Immature natural killer cell (primary cell): Measurements from ENCODE around the gene SF3B2. TPM values are rescaled to one million over a fixed set of nuclear protein-coding genes. Genes with fewer than 3 reads are reported as not detected.

Source experiments
- DNase-seq, 3 donors: peaks; one replicate each; pipeline ENCODE4 v3.0.0; 2022; ENCODE audit warnings: mixed read lengths in 1 of 3
- H3K27ac Mint-ChIP-seq, 6 donors: one replicate each; pipeline ENCODE4 v1.8.0; 2020; ENCODE audit warnings: mixed read lengths in 6 of 6, mild to moderate bottlenecking in 5 of 6, inconsistent platforms in 4 of 6, moderate library complexity in 3 of 6
- H3K27me3 Mint-ChIP-seq, 3 donors: one replicate each; pipeline ENCODE4 v1.8.0; 2020 to 2021; ENCODE audit warnings: low read depth in 3 of 3, mild to moderate bottlenecking in 3 of 3, mixed read lengths in 3 of 3, moderate library complexity in 3 of 3, inconsistent platforms in 1 of 3
- H3K36me3 Mint-ChIP-seq, 3 donors: one replicate each; pipeline ENCODE4 v1.8.0; 2020; ENCODE audit warnings: mixed read lengths in 3 of 3, inconsistent platforms in 2 of 3, mild to moderate bottlenecking in 2 of 3
- H3K4me1 Mint-ChIP-seq, 2 donors: one replicate each; pipeline ENCODE4 v1.8.0; 2020; ENCODE audit warnings: inconsistent platforms in 2 of 2, mild to moderate bottlenecking in 2 of 2, mixed read lengths in 2 of 2, moderate library complexity in 1 of 2
- H3K4me3 Mint-ChIP-seq, 5 donors: one replicate each; pipeline ENCODE4 v1.8.0; 2020; ENCODE audit warnings: mild to moderate bottlenecking in 5 of 5, mixed read lengths in 5 of 5, inconsistent platforms in 3 of 5, moderate library complexity in 3 of 5
- H3K9me3 Mint-ChIP-seq, 6 donors: one replicate each; pipeline ENCODE4 v1.8.0; 2020; ENCODE audit warnings: mild to moderate bottlenecking in 6 of 6, mixed read lengths in 6 of 6, inconsistent platforms in 4 of 6, moderate library complexity in 3 of 6
- polyA plus RNA-seq, 3 donors: library from polyadenylated mRNA; unstranded; fragments of 300-500 nt; fragmentation: Illumina TruSeq; gene quantifications; one replicate each; pipeline ENCODE4 v1.2.3, GENCODE V29; 2021

Gene SF3B2
- polyA plus RNA-seq, 3 donors from 2014 or later: 71.7 to 141 (median 76.7) TPM

DNA sequence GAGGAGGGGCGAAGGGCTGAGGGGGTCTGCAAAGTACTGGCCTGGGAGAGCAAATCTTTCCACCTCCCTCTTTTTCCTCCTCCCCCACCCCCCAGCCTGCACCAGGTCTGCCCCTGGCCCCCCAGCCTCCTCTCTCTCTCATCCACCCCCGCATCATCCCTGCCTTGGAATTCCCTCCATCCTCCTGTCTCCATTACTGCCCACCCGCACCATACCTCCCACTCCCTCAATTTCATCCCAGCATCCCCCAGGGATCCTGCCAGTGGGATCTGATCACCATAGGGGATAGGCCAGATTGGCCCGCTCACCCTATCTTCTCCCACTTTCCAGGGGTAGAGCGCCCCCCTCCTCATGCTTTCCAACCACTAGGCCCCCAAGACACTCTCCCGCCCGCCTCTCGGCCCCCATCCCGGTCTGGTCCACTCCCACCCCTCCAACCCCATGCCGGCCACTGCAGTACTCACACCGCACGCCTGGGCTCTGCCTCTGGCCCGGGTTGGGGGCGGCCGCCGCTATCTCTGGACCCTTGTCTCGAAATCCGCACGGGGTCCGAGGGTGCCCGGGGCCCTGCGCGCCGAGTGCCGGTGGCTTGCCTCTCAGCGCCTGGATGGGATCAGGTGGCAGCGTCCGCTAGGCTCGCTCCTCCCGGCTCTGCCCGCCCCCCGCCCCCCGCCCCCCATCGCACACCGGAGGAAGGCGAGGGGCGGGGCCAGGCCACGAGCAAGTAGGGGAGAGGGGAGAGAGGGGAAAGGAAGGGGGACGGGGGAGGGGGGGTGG lies 3.4 kb upstream of the SF3B2 start, which contains the start of gene GAL3ST3:
Gene GAL3ST3 (minus strand): TSS at position 615 of the 777 bp plus-strand sequence. CDS start 3,746 bp downstream, outside the sequence.
- Mint-ChIP-seq H3K36me3 (peaks cover 0 to 9% (median 3%) of the 10 kb centered on the region in 3 donors), H3K27me3 (peaks cover 0 to 15% (median 14%) of the 10 kb centered on the region in 3 donors), H3K27ac (no peak within 1 kb of the TSS), H3K4me3 (no peak within 1 kb of the TSS), H3K4me1 (peaks cover 36 to 43% of the 10 kb centered on the region in 2 donors), H3K9me3 (no peaks in the 10 kb centered on the region)
- no peak for DNase-seq

GRCh38 chr11:66050581-66051231 lies 1.5 kb upstream of the SF3B2 start:
- Mint-ChIP-seq H3K36me3 (peaks cover 8 to 20% (median 12%) of the 10 kb centered on the region in 3 donors), H3K9me3 (no peaks in the 10 kb centered on the region), H3K4me3 (peak overlapping the region; percentile 88 to 100 (median 99)), H3K4me1 (peaks cover 29 to 40% of the 10 kb centered on the region in 2 donors), H3K27ac (peak overlapping the region in 4 of 6 donors; percentile 72 to 97 (median 96)), H3K27me3 (peaks cover 0 to 14% (median 13%) of the 10 kb centered on the region in 3 donors)
- no peak for DNase-seq

GRCh38 chr11:66051371-66051765 lies 796 bp upstream of the SF3B2 start:
- peak overlapping the region; percentile 90 to 97 (median 96) for H3K27ac Mint-ChIP-seq
- peaks cover 0 to 13% (median 12%) of the 10 kb centered on the region in 3 donors for H3K27me3 Mint-ChIP-seq
- no peaks in the 10 kb centered on the region for H3K9me3 Mint-ChIP-seq
- H3K4me1 Mint-ChIP-seq: peaks cover 29 to 37% of the 10 kb centered on the region in 2 donors
- peak overlapping the region; percentile 88 to 100 (median 99) for H3K4me3 Mint-ChIP-seq
- no peak for DNase-seq
- peaks cover 8 to 24% (median 12%) of the 10 kb centered on the region in 3 donors for H3K36me3 Mint-ChIP-seq

- Mint-ChIP-seq H3K9me3 (no peaks in the 10 kb centered on the region), H3K27me3 (peaks cover 0 to 13% (median 12%) of the 10 kb centered on the region in 3 donors), H3K27ac (peak overlapping the region; percentile 94 to 99 (median 98)), H3K36me3 (peaks cover 12 to 31% (median 13%) of the 10 kb centered on the region in 3 donors), H3K4me1 (peaks cover 29 to 37% of the 10 kb centered on the region in 2 donors), H3K4me3 (peak overlapping the region; percentile 99 to 100 (median 99))
- no peak for DNase-seq
Observed at GRCh38 chr11:66052664-66052982, 459 bp downstream of the SF3B2 start.

GRCh38 chr11:66055021-66055420 lies 2.9 kb downstream of the SF3B2 start:
- H3K27ac Mint-ChIP-seq: peak overlapping the region in 1 of 6 donors; percentile 13
- H3K36me3 Mint-ChIP-seq: peaks cover 17 to 46% (median 19%) of the 10 kb centered on the region in 3 donors
- peaks cover 0 to 9% (median 6%) of the 10 kb centered on the region in 3 donors for H3K27me3 Mint-ChIP-seq
- H3K4me3 Mint-ChIP-seq: no peak overlapping the region
- no peaks in the 10 kb centered on the region for H3K9me3 Mint-ChIP-seq
- peaks cover 27 to 39% of the 10 kb centered on the region in 2 donors for H3K4me1 Mint-ChIP-seq
- DNase-seq: no peak

- Mint-ChIP-seq H3K36me3 (peaks cover 27 to 59% (median 28%) of the 10 kb centered on the region in 3 donors), H3K4me1 (peaks cover 19 to 35% of the 10 kb centered on the region in 2 donors), H3K9me3 (no peaks in the 10 kb centered on the region), H3K27ac (no peak overlapping the region), H3K27me3 (peaks cover 0 to 7% (median 6%) of the 10 kb centered on the region in 3 donors), H3K4me3 (no peak overlapping the region)
- DNase-seq: no peak
Observed at GRCh38 chr11:66056501-66056900, 4.3 kb downstream of the SF3B2 start.

DNA sequence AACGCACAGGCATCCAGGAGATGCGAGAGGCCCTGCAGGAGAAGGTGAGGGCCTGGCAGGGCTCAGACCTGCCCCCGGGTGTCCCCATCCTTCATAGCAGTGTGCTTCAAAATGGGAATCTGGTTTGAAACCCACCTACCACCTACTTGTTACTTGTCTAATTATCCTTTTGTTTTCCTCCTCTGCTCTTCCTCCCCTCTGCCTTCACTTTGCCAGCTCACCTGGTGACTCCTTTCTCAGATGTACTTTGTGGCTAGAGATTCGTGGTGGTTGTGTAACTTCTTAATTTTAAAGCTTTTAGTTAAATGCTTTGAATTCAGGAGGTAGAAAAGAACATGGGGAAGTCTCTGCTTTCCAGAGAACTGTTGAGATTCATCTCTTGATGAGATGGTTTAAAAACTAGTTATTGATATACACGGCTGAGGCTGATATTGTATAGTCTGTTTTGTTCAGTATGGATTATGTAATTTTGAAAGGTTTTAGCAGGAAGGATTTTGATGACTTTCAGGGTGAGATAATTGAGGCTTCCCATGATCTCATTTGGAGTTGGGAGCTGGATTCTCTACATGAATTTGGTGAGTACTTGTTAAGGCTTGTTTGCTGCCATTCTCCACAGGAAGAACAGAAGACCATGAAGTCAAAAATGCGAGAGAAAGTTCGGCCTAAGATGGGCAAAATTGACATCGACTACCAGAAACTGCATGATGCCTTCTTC lies 8.0 kb downstream of the SF3B2 start:
- Mint-ChIP-seq H3K4me1 (peaks cover 0 to 23% of the 10 kb centered on the region in 2 donors), H3K27ac (peak overlapping the region in 1 of 6 donors; percentile 19), H3K9me3 (no peaks in the 10 kb centered on the region), H3K36me3 (peaks cover 41 to 74% (median 48%) of the 10 kb centered on the region in 3 donors), H3K4me3 (no peak overlapping the region), H3K27me3 (peaks cover 0 to 5% (median 0%) of the 10 kb centered on the region in 3 donors)
- DNase-seq: no peak

DNA sequence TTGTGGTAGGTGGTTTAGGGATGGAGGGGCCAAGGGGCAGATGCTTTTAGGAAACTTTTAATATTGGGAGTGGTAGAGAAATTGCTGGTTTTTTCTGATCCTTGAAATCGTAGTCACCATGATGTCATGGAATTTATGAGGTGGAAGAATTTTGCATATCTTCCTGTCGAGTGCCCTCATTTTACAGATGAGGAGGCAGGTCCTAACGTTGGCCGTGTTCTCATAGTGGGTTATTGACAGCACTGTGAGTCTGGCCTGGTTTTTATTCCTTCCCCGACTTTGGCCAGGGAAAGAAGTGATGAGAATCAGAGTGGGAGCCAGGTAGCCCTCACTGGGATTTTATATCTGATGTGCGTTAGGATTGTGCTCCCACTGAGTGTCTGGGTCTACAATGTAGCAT lies 9.1 kb downstream of the SF3B2 start:
- Mint-ChIP-seq H3K4me1 (peaks cover 0 to 22% of the 10 kb centered on the region in 2 donors), H3K4me3 (no peak overlapping the region), H3K36me3 (peaks cover 45 to 74% (median 51%) of the 10 kb centered on the region in 3 donors), H3K9me3 (no peaks in the 10 kb centered on the region), H3K27me3 (peaks cover 0 to 5% (median 0%) of the 10 kb centered on the region in 3 donors), H3K27ac (peak overlapping the region in 3 of 6 donors; percentile 2 to 63 (median 2))
- DNase-seq: no peak

GRCh38 chr11:66062408-66062807 lies 10.2 kb downstream of the SF3B2 start:
- peaks cover 47 to 78% (median 58%) of the 10 kb centered on the region in 3 donors for H3K36me3 Mint-ChIP-seq
- peaks cover 2 to 28% of the 10 kb centered on the region in 2 donors for H3K4me1 Mint-ChIP-seq
- H3K9me3 Mint-ChIP-seq: no peaks in the 10 kb centered on the region
- H3K4me3 Mint-ChIP-seq: no peak overlapping the region
- peak overlapping the region in 1 of 6 donors; percentile 9 for H3K27ac Mint-ChIP-seq
- no peak for DNase-seq
- peaks cover 0 to 5% (median 0%) of the 10 kb centered on the region in 3 donors for H3K27me3 Mint-ChIP-seq

DNA sequence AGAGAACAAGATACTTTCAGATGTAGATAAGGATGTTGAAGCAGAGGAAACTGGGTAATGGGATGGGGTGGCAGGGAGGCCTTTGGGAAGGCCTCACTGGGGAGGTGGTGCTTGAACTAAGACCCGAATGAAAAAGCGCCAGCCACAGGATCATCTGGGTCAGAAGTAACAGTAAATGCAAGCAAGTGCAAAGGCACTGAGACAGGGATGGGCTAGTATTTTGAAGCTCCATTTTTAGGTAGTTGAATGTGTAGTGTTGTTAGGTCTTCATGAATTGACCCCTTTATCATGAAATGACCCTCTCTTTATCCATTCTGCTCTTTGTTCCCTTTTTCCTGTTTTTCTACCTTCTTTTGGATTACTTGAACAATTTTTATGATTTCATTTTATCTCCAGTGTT lies 11.7 kb downstream of the SF3B2 start:
- no peak overlapping the region for H3K4me3 Mint-ChIP-seq
- DNase-seq: no peak
- H3K27ac Mint-ChIP-seq: peak overlapping the region in 2 of 6 donors; percentile 3 to 43
- no peaks in the 10 kb centered on the region for H3K9me3 Mint-ChIP-seq
- peaks cover 45 to 69% (median 55%) of the 10 kb centered on the region in 3 donors for H3K36me3 Mint-ChIP-seq
- peaks cover 0 to 6% (median 5%) of the 10 kb centered on the region in 3 donors for H3K27me3 Mint-ChIP-seq
- peaks cover 14 to 40% of the 10 kb centered on the region in 2 donors for H3K4me1 Mint-ChIP-seq

DNA sequence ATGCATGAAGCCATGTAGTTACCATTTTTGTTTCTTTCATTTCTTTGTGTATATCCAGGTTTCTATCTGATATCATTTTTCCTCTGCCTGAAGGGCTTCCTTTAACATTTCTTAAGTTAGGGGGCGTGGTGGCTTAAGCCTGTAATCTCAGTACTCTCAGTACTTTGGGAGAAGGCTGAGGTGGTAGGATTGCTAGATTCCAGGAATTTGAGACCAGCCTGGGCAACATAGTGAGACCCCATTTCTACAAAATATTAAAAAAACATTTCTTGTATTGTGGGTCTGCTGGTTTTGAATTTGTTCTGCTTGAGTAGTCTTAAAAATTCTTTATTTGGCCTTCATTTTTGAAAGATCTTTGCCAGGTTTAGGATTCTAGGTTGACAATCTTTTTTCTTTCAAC lies 12.4 kb downstream of the SF3B2 start:
- Mint-ChIP-seq H3K27ac (peak overlapping the region in 2 of 6 donors; percentile 20 to 28), H3K27me3 (peaks cover 4 to 11% (median 4%) of the 10 kb centered on the region in 3 donors), H3K4me1 (peaks cover 21 to 47% of the 10 kb centered on the region in 2 donors), H3K9me3 (no peaks in the 10 kb centered on the region), H3K4me3 (no peak overlapping the region), H3K36me3 (peaks cover 42 to 66% (median 53%) of the 10 kb centered on the region in 3 donors)
- DNase-seq: no peak

DNA sequence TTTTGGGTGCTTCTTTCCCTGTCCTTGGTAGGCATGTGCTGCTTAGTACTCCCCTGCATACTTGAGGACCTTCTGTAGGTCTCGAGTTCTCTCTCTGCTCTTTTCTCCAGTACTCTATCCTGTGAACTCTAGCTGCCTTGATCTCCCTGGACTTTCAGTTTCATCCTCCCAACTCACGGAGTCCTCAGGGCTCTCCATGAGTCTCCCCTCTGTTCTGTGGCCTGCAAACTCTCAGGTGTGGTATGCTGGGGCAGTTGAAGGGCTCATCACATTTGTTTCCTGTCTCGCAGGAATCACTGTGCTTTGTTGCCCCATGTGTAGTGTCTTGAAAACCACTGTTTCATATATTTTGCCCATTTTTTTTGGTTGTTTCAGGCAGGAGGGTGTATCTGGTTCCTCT lies 14.6 kb downstream of the SF3B2 start:
- no peaks in the 10 kb centered on the region for H3K9me3 Mint-ChIP-seq
- H3K36me3 Mint-ChIP-seq: peaks cover 32 to 48% (median 39%) of the 10 kb centered on the region in 3 donors
- H3K4me3 Mint-ChIP-seq: no peak overlapping the region
- peaks cover 5 to 21% (median 10%) of the 10 kb centered on the region in 3 donors for H3K27me3 Mint-ChIP-seq
- peak overlapping the region in 5 of 6 donors; percentile 23 to 79 (median 53) for H3K27ac Mint-ChIP-seq
- H3K4me1 Mint-ChIP-seq: peaks cover 29 to 53% of the 10 kb centered on the region in 2 donors
- no peak for DNase-seq

GRCh38 chr11:66067640-66068039 lies 15.5 kb downstream of the SF3B2 start:
- peaks cover 38 to 62% of the 10 kb centered on the region in 2 donors for H3K4me1 Mint-ChIP-seq
- no peak overlapping the region for H3K4me3 Mint-ChIP-seq
- H3K36me3 Mint-ChIP-seq: peaks cover 30 to 46% (median 37%) of the 10 kb centered on the region in 3 donors

More at GRCh38 chr11:66067640-66068039, 15.5 kb downstream of the SF3B2 start:
- H3K9me3 Mint-ChIP-seq: no peaks in the 10 kb centered on the region
- peaks cover 7 to 22% (median 10%) of the 10 kb centered on the region in 3 donors for H3K27me3 Mint-ChIP-seq
- H3K27ac Mint-ChIP-seq: peak overlapping the region; percentile 58 to 99 (median 96)
- no peak for DNase-seq
